HepG2 (cell line): Measurements from ENCODE around the gene LZTS2. TPM values are rescaled to one million over a fixed set of nuclear protein-coding genes. Genes with fewer than 3 reads are reported as not detected.

Experiments used
- AFF4 ChIP-seq: sonication (generic); formaldehyde crosslinking; IDR thresholded peaks from 2 replicates; pipeline ENCODE4 v1.4.0; 2020; ENCODE audit warnings: missing genetic modification reagents
- BCL6 ChIP-seq: IDR thresholded peaks from 2 replicates; pipeline ENCODE4 v1.6.1; 2016; ENCODE audit warnings: missing genetic modification reagents, missing compliant biosample characterization
- GATA4 ChIP-seq: sonication (generic); IDR thresholded peaks from 2 replicates; pipeline ENCODE4 v1.6.1; 2016; ENCODE audit warnings: antibody characterized with exemption, low read depth, borderline replicate concordance
- MIER2 ChIP-seq: IDR thresholded peaks from 2 replicates; pipeline ENCODE4 v1.6.1; 2016; ENCODE audit warnings: missing biosample characterization, missing genetic modification reagents
- MIER3 ChIP-seq: IDR thresholded peaks from 2 replicates; pipeline ENCODE4 v1.6.1; 2016; ENCODE audit warnings: missing compliant biosample characterization, borderline replicate concordance
- NPAS2 ChIP-seq: sonication (generic); formaldehyde crosslinking; IDR thresholded peaks from 2 replicates; pipeline ENCODE4 v1.8.0; 2022; ENCODE audit warnings: mild to moderate bottlenecking, missing genetic modification reagents, borderline replicate concordance
- SIN3A ChIP-seq: IDR thresholded peaks from 2 replicates; pipeline ENCODE4 v1.6.1; 2011; ENCODE audit warnings: low read depth, mild to moderate bottlenecking, control low read depth, low read length, borderline replicate concordance
- SMAD3 ChIP-seq: sonication (generic); formaldehyde crosslinking; IDR thresholded peaks from 2 replicates; pipeline ENCODE4 v1.4.0; 2020; ENCODE audit warnings: missing genetic modification reagents
- SOX6 ChIP-seq, 2 experiments: fragments of 450-650 bp in 1 of 2; sonication (generic) in 1 of 2; formaldehyde crosslinking in 1 of 2; IDR thresholded peaks; 2 replicates each; pipeline versions ENCODE4 v1.4.0 to v1.6.1; 2017 to 2020; ENCODE audit warnings: antibody characterized with exemption in 1 of 2, mild to moderate bottlenecking in 1 of 2, missing genetic modification reagents in 1 of 2
- SRSF4 ChIP-seq: fragments of 200-400 bp; formaldehyde crosslinking; IDR thresholded peaks from one replicate; pipeline ENCODE4 v1.6.1; 2018; ENCODE audit warnings: mild to moderate bottlenecking, low read depth, low read length, moderate library complexity; ENCODE audit not compliant: poor library complexity, severe bottlenecking
- TAF1 ChIP-seq: sonication (generic); formaldehyde crosslinking; IDR thresholded peaks from 2 replicates; pipeline ENCODE4 v1.4.0; 2020; ENCODE audit warnings: missing genetic modification reagents
- TEF ChIP-seq: sonication (generic); formaldehyde crosslinking; IDR thresholded peaks from 2 replicates; pipeline ENCODE4 v1.5.0; 2020; ENCODE audit warnings: missing genetic modification reagents
- TSC22D2 ChIP-seq: sonication (generic); formaldehyde crosslinking; IDR thresholded peaks from 2 replicates; pipeline ENCODE4 v1.5.1; 2020; ENCODE audit warnings: missing genetic modification reagents, mild to moderate bottlenecking, borderline replicate concordance
- ZBTB1 ChIP-seq: sonication (generic); formaldehyde crosslinking; IDR thresholded peaks from 2 replicates; pipeline ENCODE4 v1.4.0; 2020; ENCODE audit warnings: missing genetic modification reagents, borderline replicate concordance
- ZFP91 ChIP-seq: sonication (generic); formaldehyde crosslinking; IDR thresholded peaks from 2 replicates; pipeline ENCODE4 v1.9.0; 2022; ENCODE audit warnings: missing genetic modification reagents, mild to moderate bottlenecking, borderline replicate concordance
- ZNF510 ChIP-seq: sonication (generic); formaldehyde crosslinking; IDR thresholded peaks from 2 replicates; pipeline ENCODE4 v1.4.0; 2020; ENCODE audit warnings: low read depth, mild to moderate bottlenecking, missing genetic modification reagents
- polyA plus RNA-seq, 8 experiments: library from polyadenylated mRNA; depleted of rRNA in 3 of 8; stranded (reverse) in 7 of 8; unstranded in 1 of 8; fragments of >200 nt; fragmentation: Illumina TruSeq in 4 of 8; extraction: Trizol in 4 of 8; gene quantifications; 2 replicates each; pipeline versions ENCODE4 v1.2.1 to v1.2.3, GENCODE V29; 2011 to 2016; ENCODE audit warnings: low read depth in 4 of 8, missing spikeins in 1 of 8, mixed read lengths in 1 of 8; ENCODE audit not compliant: insufficient read depth in 1 of 8
- total RNA-seq, 5 experiments: library from RNA; depleted of rRNA; stranded (reverse); fragments of >200 nt; fragmentation: Illumina TruSeq; extraction: Trizol; gene quantifications; 2 replicates each; pipeline ENCODE4 v1.2.3, GENCODE V29; 2016; ENCODE audit warnings: low read depth in 1 of 5
- TF ChIP-seq, protein P1 (sequence below): sonication (generic); formaldehyde crosslinking; IDR thresholded peaks from 2 replicates; pipeline ENCODE4 v1.4.0; 2020; ENCODE audit warnings: mild to moderate bottlenecking, missing genetic modification reagents
- TF ChIP-seq, protein P2 (sequence below): sonication (generic); formaldehyde crosslinking; IDR thresholded peaks from 2 replicates; pipeline ENCODE4 v1.4.0; 2020; ENCODE audit warnings: missing genetic modification reagents
- TF ChIP-seq, protein P3 (sequence below): IDR thresholded peaks from 2 replicates; pipeline ENCODE4 v1.6.1; 2012; ENCODE audit warnings: low read length, improper control_type of control experiment

Gene LZTS2
- total and polyA plus RNA-seq, 2 of the 13 experiments (the other 11 are each of a cell fraction or from before 2014, with no cell fraction given), result 43.6 to 65.6 TPM

DNA sequence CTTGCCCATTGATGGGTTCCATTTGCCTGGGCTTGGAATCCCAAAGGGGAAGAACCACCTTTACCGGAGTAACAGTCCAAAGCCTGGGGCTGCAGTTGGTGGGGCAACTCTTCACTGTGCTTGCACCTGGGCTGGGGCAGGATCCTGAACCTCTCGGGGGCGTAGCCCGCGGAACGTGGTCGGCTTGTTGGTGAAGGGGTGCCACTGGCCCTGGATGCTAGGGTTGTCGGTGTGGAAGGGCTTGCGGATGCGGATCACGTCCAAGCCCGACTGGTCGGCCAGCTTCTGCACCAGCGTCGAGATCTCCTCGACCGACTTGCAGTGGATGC, 13.0 kb upstream of the LZTS2 start (continued):
- no peak for TF ChIP-seq BCL6 (CRISPR knock-in tag)
- peak; percentile 9; the same call in 1 of the 2 replicates for TF ChIP-seq TEF (CRISPR knock-in tag)
- TF ChIP-seq SRSF4, result no peak
- peak; percentile 38; the same call in 1 of the 2 replicates for TF ChIP-seq SIN3A
- no peak for TF ChIP-seq SMAD3
- TF ChIP-seq MIER3, result 0 out of 2 replicates have a peak, but pooled peaks have one; percentile 17
- TF ChIP-seq, protein P1, sequence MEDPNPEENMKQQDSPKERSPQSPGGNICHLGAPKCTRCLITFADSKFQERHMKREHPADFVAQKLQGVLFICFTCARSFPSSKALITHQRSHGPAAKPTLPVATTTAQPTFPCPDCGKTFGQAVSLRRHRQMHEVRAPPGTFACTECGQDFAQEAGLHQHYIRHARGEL (CRISPR knock-in tag), result peak; percentile 81; the same call in 1 of the 2 replicates
- no peak for TF ChIP-seq SOX6 (IDR thresholded peaks at IDR 0.05)
- TF ChIP-seq SOX6 (CRISPR knock-in tag; IDR thresholded peaks at IDR 0.05), result no peak
- TF ChIP-seq, protein P2, sequence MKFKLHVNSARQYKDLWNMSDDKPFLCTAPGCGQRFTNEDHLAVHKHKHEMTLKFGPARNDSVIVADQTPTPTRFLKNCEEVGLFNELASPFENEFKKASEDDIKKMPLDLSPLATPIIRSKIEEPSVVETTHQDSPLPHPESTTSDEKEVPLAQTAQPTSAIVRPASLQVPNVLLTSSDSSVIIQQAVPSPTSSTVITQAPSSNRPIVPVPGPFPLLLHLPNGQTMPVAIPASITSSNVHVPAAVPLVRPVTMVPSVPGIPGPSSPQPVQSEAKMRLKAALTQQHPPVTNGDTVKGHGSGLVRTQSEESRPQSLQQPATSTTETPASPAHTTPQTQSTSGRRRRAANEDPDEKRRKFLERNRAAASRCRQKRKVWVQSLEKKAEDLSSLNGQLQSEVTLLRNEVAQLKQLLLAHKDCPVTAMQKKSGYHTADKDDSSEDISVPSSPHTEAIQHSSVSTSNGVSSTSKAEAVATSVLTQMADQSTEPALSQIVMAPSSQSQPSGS (CRISPR knock-in tag), result no peak
- no peak for TF ChIP-seq GATA4
- TF ChIP-seq ZFP91 (CRISPR knock-in tag), result no peak
- no peak for TF ChIP-seq TSC22D2
- no peak; the same call in 1 of the 2 replicates for TF ChIP-seq AFF4 (CRISPR knock-in tag)
- TF ChIP-seq, protein P3, sequence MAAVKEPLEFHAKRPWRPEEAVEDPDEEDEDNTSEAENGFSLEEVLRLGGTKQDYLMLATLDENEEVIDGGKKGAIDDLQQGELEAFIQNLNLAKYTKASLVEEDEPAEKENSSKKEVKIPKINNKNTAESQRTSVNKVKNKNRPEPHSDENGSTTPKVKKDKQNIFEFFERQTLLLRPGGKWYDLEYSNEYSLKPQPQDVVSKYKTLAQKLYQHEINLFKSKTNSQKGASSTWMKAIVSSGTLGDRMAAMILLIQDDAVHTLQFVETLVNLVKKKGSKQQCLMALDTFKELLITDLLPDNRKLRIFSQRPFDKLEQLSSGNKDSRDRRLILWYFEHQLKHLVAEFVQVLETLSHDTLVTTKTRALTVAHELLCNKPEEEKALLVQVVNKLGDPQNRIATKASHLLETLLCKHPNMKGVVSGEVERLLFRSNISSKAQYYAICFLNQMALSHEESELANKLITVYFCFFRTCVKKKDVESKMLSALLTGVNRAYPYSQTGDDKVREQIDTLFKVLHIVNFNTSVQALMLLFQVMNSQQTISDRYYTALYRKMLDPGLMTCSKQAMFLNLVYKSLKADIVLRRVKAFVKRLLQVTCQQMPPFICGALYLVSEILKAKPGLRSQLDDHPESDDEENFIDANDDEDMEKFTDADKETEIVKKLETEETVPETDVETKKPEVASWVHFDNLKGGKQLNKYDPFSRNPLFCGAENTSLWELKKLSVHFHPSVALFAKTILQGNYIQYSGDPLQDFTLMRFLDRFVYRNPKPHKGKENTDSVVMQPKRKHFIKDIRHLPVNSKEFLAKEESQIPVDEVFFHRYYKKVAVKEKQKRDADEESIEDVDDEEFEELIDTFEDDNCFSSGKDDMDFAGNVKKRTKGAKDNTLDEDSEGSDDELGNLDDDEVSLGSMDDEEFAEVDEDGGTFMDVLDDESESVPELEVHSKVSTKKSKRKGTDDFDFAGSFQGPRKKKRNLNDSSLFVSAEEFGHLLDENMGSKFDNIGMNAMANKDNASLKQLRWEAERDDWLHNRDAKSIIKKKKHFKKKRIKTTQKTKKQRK, result no peak
- TF ChIP-seq ZNF510 (CRISPR knock-in tag), result no peak
- TF ChIP-seq TAF1 (CRISPR knock-in tag), result no peak
- TF ChIP-seq NPAS2 (CRISPR knock-in tag), result no peak
- TF ChIP-seq MIER2 (CRISPR knock-in tag), result 0 out of 2 replicates have a peak, but pooled peaks have one; percentile 5
- no peak for TF ChIP-seq ZBTB1
